A549 (cell line): ENCODE measurements around the gene GRPEL2. TPM values are rescaled to one million over a fixed set of nuclear protein-coding genes. Genes with fewer than 3 reads are reported as not detected.
A peak's percentile ranks its signal among the peaks of the same experiment; 100 is the strongest.

Experiments used
- ATAC-seq, 2 experiments: fragments of 200-7000 bp in 1 of 2; fragments of >200 bp in 1 of 2; cut with Nextera tagmentation in 1 of 2; cut with Tn5 transposase in 1 of 2; 3 replicates each; pipeline versions ENCODE4 v1.8.0 to v1.9.1; 2018 to 2020; ENCODE audit warnings: mild to moderate bottlenecking in 1 of 2, moderate library complexity in 1 of 2
- CTCF ChIA-PET: fragments of 300-600 bp; sonication (Branson Sonifier 250); formaldehyde crosslinking; extraction: SDS; loops from one replicate; lab custom pipeline; 2021; ENCODE audit warnings: antibody characterized with exemption, inconsistent platforms; lab: Yijun Ruan, JAX
- POLR2A ChIA-PET: fragments of 350-600 bp; formaldehyde crosslinking; extraction: SDS; loops from one replicate; lab custom pipeline; 2021; ENCODE audit warnings: antibody characterized with exemption, inconsistent platforms; lab: Yijun Ruan, JAX
- DNase-seq, 2 experiments: peaks; one replicate each; pipeline versions ENCODE4 v3.0.0 to v3.0.0-alpha.2; 2011 to 2016; ENCODE audit warnings: low read depth in 1 of 2, low spot score in 1 of 2
- FAIRE-seq: peaks from 2 replicates; lab custom pipeline; 2011; peaks lifted over from hg19 to GRCh38; lab: Jason Lieb, UNC
- H3K27ac ChIP-seq, 2 experiments: fragments of >200 bp; sonication (Bioruptor Twin); formaldehyde crosslinking; 3 replicates each; pipeline ENCODE4 v1.5.1; 2016 to 2017
- H3K4me1 ChIP-seq: fragments of >200 bp; sonication (Bioruptor Twin); formaldehyde crosslinking; 3 replicates; pipeline ENCODE4 v1.6.1; 2016
- H3K4me2 ChIP-seq: fragments of >200 bp; sonication (Bioruptor Twin); formaldehyde crosslinking; 3 replicates; pipeline ENCODE4 v1.6.1; 2016
- H3K4me3 ChIP-seq: fragments of >200 bp; sonication (Bioruptor Twin); formaldehyde crosslinking; 3 replicates; pipeline ENCODE4 v1.5.1; 2016
- H3K9me3 ChIP-seq: fragments of >200 bp; sonication (Bioruptor Twin); formaldehyde crosslinking; 3 replicates; pipeline ENCODE4 v1.6.1; 2016
- BHLHE40 ChIP-seq: IDR thresholded peaks from 2 replicates; pipeline ENCODE4 v1.6.1; 2012; ENCODE audit warnings: low read depth, low read length, inconsistent platforms
- CBX8 ChIP-seq: fragments of 200-600 bp; sonication (generic); IDR thresholded peaks from 2 replicates; pipeline ENCODE4 v1.6.1; 2016
- CEBPB ChIP-seq, 2 experiments: fragments of >200 bp in 1 of 2; sonication (Bioruptor Twin) in 1 of 2; formaldehyde crosslinking in 1 of 2; IDR thresholded peaks; 2 replicates each; pipeline ENCODE4 v1.6.1; 2012 to 2016
- ESRRA ChIP-seq: fragments of 150-350 bp; IDR thresholded peaks from 2 replicates; pipeline ENCODE4 v1.6.1; 2014; ENCODE audit warnings: mild to moderate bottlenecking, low read length, borderline replicate concordance
- FOSB ChIP-seq: fragments of 250-450 bp; sonication (Bioruptor Pico); IDR thresholded peaks from 2 replicates; pipeline ENCODE4 v1.5.0; 2020; ENCODE audit warnings: mild to moderate bottlenecking, moderate library complexity
- HEYL ChIP-seq: fragments of 250-450 bp; sonication (Bioruptor Pico); IDR thresholded peaks from 2 replicates; pipeline ENCODE4 v1.8.0; 2021; ENCODE audit warnings: mild to moderate bottlenecking, moderate library complexity
- HOXA7 ChIP-seq: fragments of 250-450 bp; sonication (Bioruptor Pico); IDR thresholded peaks from 2 replicates; pipeline ENCODE4 v1.5.0; 2020; ENCODE audit warnings: mild to moderate bottlenecking, moderate library complexity
- HOXB13 ChIP-seq: fragments of 250-450 bp; sonication (Bioruptor Pico); IDR thresholded peaks from 2 replicates; pipeline ENCODE4 v1.5.0; 2020; ENCODE audit warnings: low read depth, mild to moderate bottlenecking, moderate library complexity
- HOXB5 ChIP-seq: fragments of 250-450 bp; sonication (Bioruptor Pico); IDR thresholded peaks from 2 replicates; pipeline ENCODE4 v1.5.0; 2020; ENCODE audit warnings: mild to moderate bottlenecking, moderate library complexity
- JUN ChIP-seq, 2 experiments: fragments of >200 bp; sonication (Bioruptor Twin); formaldehyde crosslinking; IDR thresholded peaks; 2 replicates in 1 of 2; 3 replicates in 1 of 2; pipeline ENCODE4 v1.6.1; 2016 to 2017
- KDM1A ChIP-seq: fragments of 200-600 bp; sonication (generic); IDR thresholded peaks from 2 replicates; pipeline ENCODE4 v1.6.1; 2016; ENCODE audit warnings: low read depth, mild to moderate bottlenecking
- KDM5A ChIP-seq: fragments of 200-600 bp; sonication (generic); IDR thresholded peaks from 2 replicates; pipeline ENCODE4 v1.6.1; 2016; ENCODE audit warnings: antibody characterized with exemption, mild to moderate bottlenecking
- MAFK ChIP-seq: fragments of 450-650 bp; IDR thresholded peaks from 2 replicates; pipeline ENCODE4 v1.6.1; 2014; ENCODE audit not compliant: partially characterized antibody
- MAZ ChIP-seq: fragments of 150-350 bp; IDR thresholded peaks from 2 replicates; pipeline ENCODE4 v1.6.1; 2014; ENCODE audit warnings: antibody characterized with exemption, low read depth, low read length, borderline replicate concordance
- NFE2L2 ChIP-seq: fragments of 150-350 bp; conservative IDR thresholded peaks from 2 replicates; pipeline ENCODE4 v1.6.1; 2014; ENCODE audit warnings: low read length
- NPAS2 ChIP-seq: fragments of 250-450 bp; sonication (Bioruptor Pico); IDR thresholded peaks from 2 replicates; pipeline ENCODE4 v1.8.0; 2022; ENCODE audit warnings: mild to moderate bottlenecking, moderate library complexity, borderline replicate concordance
- NR3C1 ChIP-seq: fragments of >200 bp; sonication (Bioruptor Twin); formaldehyde crosslinking; IDR thresholded peaks from 3 replicates; pipeline ENCODE4 v1.6.1; 2017
- PHF8 ChIP-seq: fragments of 200-600 bp; sonication (generic); IDR thresholded peaks from 2 replicates; pipeline ENCODE4 v1.6.1; 2016; ENCODE audit warnings: low read depth, mild to moderate bottlenecking, antibody characterized with exemption, moderate library complexity, borderline replicate concordance
- POLR2A ChIP-seq: IDR thresholded peaks from 2 replicates; pipeline ENCODE4 v1.6.1; 2012; ENCODE audit warnings: mild to moderate bottlenecking, low read length
- RARB ChIP-seq: fragments of 250-450 bp; sonication (Bioruptor Pico); IDR thresholded peaks from 2 replicates; pipeline ENCODE4 v1.8.0; 2021; ENCODE audit warnings: mild to moderate bottlenecking, moderate library complexity
- RNF2 ChIP-seq: fragments of 200-600 bp; sonication (generic); IDR thresholded peaks from 2 replicates; pipeline ENCODE4 v1.6.1; 2016; ENCODE audit warnings: low read depth, mild to moderate bottlenecking, antibody characterized with exemption, moderate library complexity, borderline replicate concordance
- SMC3 ChIP-seq: fragments of >200 bp; sonication (Bioruptor Twin); formaldehyde crosslinking; IDR thresholded peaks from 3 replicates; pipeline ENCODE4 v1.6.1; 2018; ENCODE audit warnings: inconsistent platforms
- TP53 ChIP-seq: fragments of 250-450 bp; sonication (Bioruptor Pico); IDR thresholded peaks from 2 replicates; pipeline ENCODE4 v1.5.0; 2021; ENCODE audit warnings: mild to moderate bottlenecking, moderate library complexity
- ZNF302 ChIP-seq: fragments of 250-450 bp; sonication (Bioruptor Pico); IDR thresholded peaks from 2 replicates; pipeline ENCODE4 v1.9.0; 2021; ENCODE audit warnings: inconsistent platforms, mild to moderate bottlenecking, moderate library complexity
- ZSCAN20 ChIP-seq: fragments of 250-450 bp; sonication (Bioruptor Pico); IDR thresholded peaks from 2 replicates; pipeline ENCODE4 v1.8.0; 2022; ENCODE audit warnings: mild to moderate bottlenecking, moderate library complexity
- WGBS: methylation state at CpG from one replicate; pipeline ENCODE4 v1.1.6; 2017; ENCODE audit errors: missing lambda C conversion rate; 5-methylcytosine and 5-hydroxymethylcytosine counted together
- polyA plus RNA-seq, 4 experiments: library from polyadenylated mRNA; depleted of rRNA in 3 of 4; stranded (reverse); fragments of >200 nt; fragmentation: RNase III in 1 of 4; extraction: RNeasy Plus Mini Kit Qiagen cat#74134 plus additional on column Dnase treatment in 1 of 4; gene quantifications; 2 replicates in 3 of 4; 3 replicates in 1 of 4; pipeline ENCODE4 v1.2.3, GENCODE V29; 2011 to 2017
- TF ChIP-seq, protein P1 (sequence below): fragments of >200 bp; sonication (Bioruptor Twin); formaldehyde crosslinking; IDR thresholded peaks from 3 replicates; pipeline ENCODE4 v1.5.1; 2016
- TF ChIP-seq, protein P2 (sequence below): IDR thresholded peaks from 2 replicates; pipeline ENCODE4 v1.6.1; 2012
- TF ChIP-seq, protein P3 (sequence below): IDR thresholded peaks from 2 replicates; pipeline ENCODE4 v1.6.1; 2012

Gene GRPEL2
- polyA plus RNA-seq, 2 of the 4 experiments (the other 2 are of a cell fraction) = 10.4 to 26.4 TPM

DNA sequence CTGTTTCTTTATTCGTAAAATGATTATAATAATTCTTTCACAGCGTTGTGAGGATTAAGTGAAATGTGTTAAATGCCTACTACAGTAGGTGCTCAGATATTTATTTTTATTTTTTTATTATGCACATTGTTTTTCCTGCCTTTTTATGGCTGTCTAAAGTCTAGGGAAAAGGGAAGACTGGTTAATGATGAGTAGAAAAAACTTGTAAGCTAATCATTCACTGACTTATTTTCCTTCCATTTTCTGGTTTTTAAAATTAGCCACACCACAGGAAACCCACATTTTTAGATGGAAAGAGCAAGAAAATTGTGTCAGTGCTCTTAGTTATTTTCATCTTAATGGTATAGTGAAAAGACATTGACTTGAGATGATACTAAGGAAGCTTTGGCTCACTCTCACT, 8.6 kb downstream of the GRPEL2 start (continued):
- no peak for TF ChIP-seq BHLHE40
- no peak for TF ChIP-seq MAZ
- TF ChIP-seq HOXB5 = no peak
- TF ChIP-seq HOXA7 = no peak
- no peak for TF ChIP-seq NPAS2 (CRISPR knock-in tag)
- TF ChIP-seq TP53 = no peak

- CTCF ChIA-PET = interaction anchor here (0.6 to 44.9 kb wide), 10 partner anchors 9 to 263 kb away, joined by 4 to 1709 read pairs (median 6); partner anchors contain the start of gene GRPEL2
- Histone ChIP-seq H3K9me3 (no peaks in the 10 kb centered on the region), H3K4me1 (peaks cover 10% of the 10 kb centered on the region; the same call in 2 of the 3 replicates), H3K4me2 (no peak overlapping the region), H3K27ac (no peak overlapping the region), H3K4me3 (no peak overlapping the region)
- FAIRE-seq = no peak
- POLR2A ChIA-PET = interaction anchor here (4.1 kb wide), 1 partner anchor 10 kb away, joined by 34 read pairs; the partner anchor contains the start of gene GRPEL2
- WGBS = 89% methylated on average over 1 of the region's 1 CpG
- TF ChIP-seq POLR2A (no peak), HOXB13 (CRISPR knock-in tag) (no peak), NR3C1 (no peak), ESRRA (no peak), KDM1A (no peak), CEBPB (IDR thresholded peaks at IDR 0.05) (no peak), FOSB (CRISPR knock-in tag) (no peak), HEYL (no peak), BHLHE40 (no peak), SMC3 (no peak), KDM5A (no peak), ZNF302 (CRISPR knock-in tag) (no peak)
- TF ChIP-seq, protein P1, sequence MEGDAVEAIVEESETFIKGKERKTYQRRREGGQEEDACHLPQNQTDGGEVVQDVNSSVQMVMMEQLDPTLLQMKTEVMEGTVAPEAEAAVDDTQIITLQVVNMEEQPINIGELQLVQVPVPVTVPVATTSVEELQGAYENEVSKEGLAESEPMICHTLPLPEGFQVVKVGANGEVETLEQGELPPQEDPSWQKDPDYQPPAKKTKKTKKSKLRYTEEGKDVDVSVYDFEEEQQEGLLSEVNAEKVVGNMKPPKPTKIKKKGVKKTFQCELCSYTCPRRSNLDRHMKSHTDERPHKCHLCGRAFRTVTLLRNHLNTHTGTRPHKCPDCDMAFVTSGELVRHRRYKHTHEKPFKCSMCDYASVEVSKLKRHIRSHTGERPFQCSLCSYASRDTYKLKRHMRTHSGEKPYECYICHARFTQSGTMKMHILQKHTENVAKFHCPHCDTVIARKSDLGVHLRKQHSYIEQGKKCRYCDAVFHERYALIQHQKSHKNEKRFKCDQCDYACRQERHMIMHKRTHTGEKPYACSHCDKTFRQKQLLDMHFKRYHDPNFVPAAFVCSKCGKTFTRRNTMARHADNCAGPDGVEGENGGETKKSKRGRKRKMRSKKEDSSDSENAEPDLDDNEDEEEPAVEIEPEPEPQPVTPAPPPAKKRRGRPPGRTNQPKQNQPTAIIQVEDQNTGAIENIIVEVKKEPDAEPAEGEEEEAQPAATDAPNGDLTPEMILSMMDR = no peak
- ATAC-seq = no peak
- DNase-seq = no peak
Observed at GRCh38 chr5:149355688-149356087, 10.4 kb downstream of the GRPEL2 start.

GRCh38 chr5:149356391-149356790, 11.1 kb downstream of the GRPEL2 start:
- ATAC-seq (no peak), DNase-seq (no peak), FAIRE-seq (no peak)
- Histone ChIP-seq H3K4me3 (no peak overlapping the region), H3K4me2 (no peak overlapping the region), H3K4me1 (peaks cover 10% of the 10 kb centered on the region; the same call in 2 of the 3 replicates), H3K27ac (no peak overlapping the region), H3K9me3 (no peaks in the 10 kb centered on the region)
- no peak for TF ChIP-seq ZSCAN20 (CRISPR knock-in tag)
- WGBS = 96% methylated on average over 8 of the region's 8 CpGs
- ChIA-PET POLR2A (interaction anchor here (4.1 kb wide), 1 partner anchor 11 kb away, joined by 34 read pairs; the partner anchor contains the start of gene GRPEL2), CTCF (interaction anchor here (0.6 to 44.9 kb wide), 11 partner anchors 9 to 909 kb away, joined by 3 to 1709 read pairs (median 7); partner anchors contain the start of gene GRPEL2)

- ChIA-PET CTCF (interaction anchor here (0.8 to 44.9 kb wide), 13 partner anchors 8 to 261 kb away, joined by 3 to 1709 read pairs (median 5); partner anchors contain the start of gene CSNK1A1), POLR2A (interaction anchor here (0.6 to 4.1 kb wide), 4 partner anchors 10 to 232 kb away, joined by 3 to 34 read pairs (median 4); partner anchors contain the start of gene GRPEL2)
- Histone ChIP-seq H3K4me1 (peaks cover 10% of the 10 kb centered on the region; the same call in 2 of the 3 replicates), H3K4me2 (peak within 1 kb of the TSS; percentile 98), H3K27ac (peak within 1 kb of the TSS; percentile 83 to 90), H3K4me3 (peak within 1 kb of the TSS; percentile 97), H3K9me3 (no peaks in the 10 kb centered on the region)
- TF ChIP-seq, protein P2, sequence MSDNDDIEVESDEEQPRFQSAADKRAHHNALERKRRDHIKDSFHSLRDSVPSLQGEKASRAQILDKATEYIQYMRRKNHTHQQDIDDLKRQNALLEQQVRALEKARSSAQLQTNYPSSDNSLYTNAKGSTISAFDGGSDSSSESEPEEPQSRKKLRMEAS = peak; percentile 46; the same call in 1 of the 2 replicates
- TF ChIP-seq PHF8 = peak; percentile 76; the same call in 1 of the 2 replicates
- TF ChIP-seq MAFK = peak; percentile 98
- peak; percentile 78 for TF ChIP-seq POLR2A
- TF ChIP-seq, protein P3, sequence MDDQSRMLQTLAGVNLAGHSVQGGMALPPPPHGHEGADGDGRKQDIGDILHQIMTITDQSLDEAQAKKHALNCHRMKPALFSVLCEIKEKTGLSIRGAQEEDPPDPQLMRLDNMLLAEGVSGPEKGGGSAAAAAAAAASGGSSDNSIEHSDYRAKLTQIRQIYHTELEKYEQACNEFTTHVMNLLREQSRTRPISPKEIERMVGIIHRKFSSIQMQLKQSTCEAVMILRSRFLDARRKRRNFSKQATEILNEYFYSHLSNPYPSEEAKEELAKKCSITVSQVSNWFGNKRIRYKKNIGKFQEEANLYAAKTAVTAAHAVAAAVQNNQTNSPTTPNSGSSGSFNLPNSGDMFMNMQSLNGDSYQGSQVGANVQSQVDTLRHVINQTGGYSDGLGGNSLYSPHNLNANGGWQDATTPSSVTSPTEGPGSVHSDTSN = peak; percentile 89
- TF ChIP-seq KDM1A = peak; percentile 58; the same call in 1 of the 2 replicates
- TF ChIP-seq RNF2 = 0 out of 2 replicates have a peak, but pooled peaks have one; percentile 27
- no peak for TF ChIP-seq CBX8
- TF ChIP-seq JUN (IDR thresholded peaks at IDR 0.05) = peak in 1 of 2 experiments; percentile 49; a peak in 1 of 5 replicates
- no peak for TF ChIP-seq RARB (CRISPR knock-in tag)
- no peak for TF ChIP-seq NFE2L2
- WGBS = 12% methylated on average over 14 of the region's 61 CpGs
- FAIRE-seq = no peak
- peak; percentile 94 to 98 for DNase-seq
- peak; percentile 98 to 100 for ATAC-seq
Observed at GRCh38 chr5:149357370-149358293, 12.3 kb downstream of the GRPEL2 start, which contains the start of gene PCYOX1L. PCYOX1L (plus strand) TSS chr5:149358046; CDS start chr5:149358069, 23 bp downstream.
